Measurements from ENCODE around the gene MSANTD1. TPM values are rescaled to one million over a fixed set of nuclear protein-coding genes. Genes with fewer than 3 reads are reported as not detected.
A peak's percentile ranks its signal among the peaks of the same experiment; 100 is the strongest.

Gene MSANTD1
- total RNA-seq, 1 donor from 2014 or later = not detected

GRCh38 chr4:3286335-3287175 lies 37.6 kb downstream of the MSANTD1 start:
- H3K4me3 ChIP-seq = no peak overlapping the region

GRCh38 chr4:3287271-3287971 lies 38.5 kb downstream of the MSANTD1 start:
- Histone ChIP-seq H3K4me3 (no peak overlapping the region), H3K9me3 (no peaks in the 10 kb centered on the region), H3K27me3 (peaks cover 12% of the 10 kb centered on the region), H3K36me3 (no peaks in the 10 kb centered on the region), H3K27ac (no peak overlapping the region), H3K4me1 (peaks cover 5 to 11% of the 10 kb centered on the region in 2 donors)
- TF ChIP-seq CTCF (IDR thresholded peaks at IDR 0.05) = no peak
- DNase-seq (ENCODE audit: low spot score in 2 of 2) = peak in 1 of 2 donors; percentile 25
- intact Hi-C loops (cut with DNase I) = no loop called here

More at GRCh38 chr4:3286335-3287175, 37.6 kb downstream of the MSANTD1 start:
- intact Hi-C loops (cut with DNase I) = no loop called here
- no peaks in the 10 kb centered on the region for H3K9me3 ChIP-seq
- no peak for TF ChIP-seq CTCF (IDR thresholded peaks at IDR 0.05)
- peaks cover 3 to 7% of the 10 kb centered on the region in 2 donors for H3K4me1 ChIP-seq
- peaks cover 12% of the 10 kb centered on the region for H3K27me3 ChIP-seq
- no peaks in the 10 kb centered on the region for H3K36me3 ChIP-seq
- H3K27ac ChIP-seq = no peak overlapping the region
- DNase-seq (ENCODE audit: low spot score in 2 of 2) = peak in 1 of 2 donors; percentile 53

- DNase-seq (ENCODE audit: low spot score in 2 of 2) = peak in 1 of 2 donors; percentile 50
- H3K27ac ChIP-seq = no peak overlapping the region
- TF ChIP-seq CTCF (IDR thresholded peaks at IDR 0.05) = no peak
- H3K27me3 ChIP-seq = peaks cover 12% of the 10 kb centered on the region
- H3K4me3 ChIP-seq = no peak overlapping the region
- intact Hi-C loops (cut with DNase I) = no loop called here
- H3K4me1 ChIP-seq = peaks cover 5 to 11% of the 10 kb centered on the region in 2 donors
- H3K36me3 ChIP-seq = no peaks in the 10 kb centered on the region
- H3K9me3 ChIP-seq = no peaks in the 10 kb centered on the region
These were observed 39.1 kb downstream of the MSANTD1 start for GRCh38 chr4:3287972-3288570.

GRCh38 chr4:3288571-3289094 lies 39.7 kb downstream of the MSANTD1 start:
- peak in 1 of 2 donors; percentile 60 for DNase-seq (ENCODE audit: low spot score in 2 of 2)

More at GRCh38 chr4:3288571-3289094, 39.7 kb downstream of the MSANTD1 start:
- H3K36me3 ChIP-seq = no peaks in the 10 kb centered on the region
- H3K4me3 ChIP-seq = no peak overlapping the region
- H3K27ac ChIP-seq = no peak overlapping the region
- intact Hi-C loops (cut with DNase I) = no loop called here
- TF ChIP-seq CTCF (IDR thresholded peaks at IDR 0.05) = no peak
- peaks cover 12% of the 10 kb centered on the region for H3K27me3 ChIP-seq
- no peaks in the 10 kb centered on the region for H3K9me3 ChIP-seq
- H3K4me1 ChIP-seq = peaks cover 5 to 11% of the 10 kb centered on the region in 2 donors
